GM19328 (cell line): ENCODE results near the gene BRSK2.

Source experiments
- ATAC-seq: cut with Tn5 transposase; IDR thresholded peaks from one replicate; pipeline ENCODE4 v1.9.1; 2021; ENCODE audit warnings: mild to moderate bottlenecking, moderate library complexity; ENCODE audit not compliant: unreplicated experiment

Gene BRSK2

DNA sequence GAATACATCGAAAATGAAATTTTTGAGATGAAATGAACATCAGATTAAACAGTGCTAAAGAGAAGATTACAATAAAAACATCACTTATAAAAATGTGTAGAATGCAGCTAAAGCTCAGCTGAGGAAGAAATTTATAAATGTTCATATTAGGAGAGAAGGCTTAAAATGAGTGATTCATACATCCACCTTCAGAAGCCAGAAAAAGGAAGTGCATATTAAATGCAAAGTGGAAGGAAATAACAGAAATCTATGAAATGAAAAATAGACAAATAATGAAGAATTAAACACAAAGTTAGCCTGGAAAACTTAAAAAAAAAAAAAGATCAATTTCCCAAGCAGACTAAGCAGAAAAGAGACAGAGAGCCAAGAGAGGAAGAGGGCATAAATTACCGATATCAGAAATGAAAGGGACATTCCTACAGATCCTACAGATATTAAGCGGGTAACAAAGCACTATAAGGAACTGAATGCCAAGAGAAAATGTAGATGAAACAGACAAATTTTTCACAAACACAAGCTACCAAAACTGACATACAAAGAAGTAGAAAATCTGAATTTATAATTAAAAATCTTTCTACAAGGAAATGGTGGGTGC, 104.0 kb downstream of the BRSK2 start:
- no peak for ATAC-seq

DNA sequence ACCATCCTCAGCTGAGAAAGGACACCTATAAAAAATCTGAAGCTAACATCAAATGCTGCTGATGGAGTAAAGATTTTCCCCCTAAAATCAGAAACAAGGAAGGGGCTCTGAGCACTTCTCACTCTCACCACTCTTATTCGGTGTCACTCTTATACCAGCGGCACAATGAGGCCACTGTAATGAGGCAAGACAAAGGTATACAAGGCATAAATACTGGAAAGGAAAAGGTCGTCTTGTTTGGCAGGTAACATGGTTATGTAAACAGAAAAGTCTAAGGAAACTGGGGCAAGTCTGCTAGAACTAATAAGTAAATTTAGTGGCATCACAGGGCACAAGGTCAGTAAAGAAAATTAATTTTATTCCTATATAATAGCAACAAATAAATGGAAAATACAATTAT, 104.9 kb downstream of the BRSK2 start:
- ATAC-seq: no peak

DNA sequence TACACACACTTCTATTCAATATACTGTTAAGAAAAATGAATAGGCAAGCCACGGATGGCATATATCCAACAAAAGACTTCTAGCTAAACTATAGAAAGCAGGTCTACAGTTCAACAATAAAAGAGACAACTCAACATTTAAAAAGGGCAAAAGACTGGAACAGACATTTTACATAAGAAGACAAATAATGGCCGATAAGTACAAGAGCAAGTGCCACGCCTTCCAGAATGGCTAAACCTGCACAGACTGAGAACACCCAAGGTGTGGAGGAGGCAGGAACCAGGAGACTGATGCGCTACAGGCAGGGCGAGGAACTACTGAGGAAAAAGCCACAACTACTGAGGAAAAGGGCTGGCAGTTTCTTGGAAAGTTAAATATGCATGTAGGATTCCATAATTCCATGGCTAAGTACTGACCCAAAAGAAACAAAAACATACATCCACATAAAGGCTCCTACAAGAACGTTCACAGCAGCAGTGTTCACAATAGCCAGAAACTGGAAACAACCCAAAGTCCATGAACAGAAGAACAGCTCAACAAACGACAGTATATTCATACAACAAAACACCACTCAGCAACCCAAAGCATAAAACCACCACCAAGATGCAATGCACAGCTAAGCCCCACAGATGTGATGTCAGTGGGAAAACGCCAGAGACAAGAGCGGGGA, 106.5 kb downstream of the BRSK2 start:
- no peak for ATAC-seq

DNA sequence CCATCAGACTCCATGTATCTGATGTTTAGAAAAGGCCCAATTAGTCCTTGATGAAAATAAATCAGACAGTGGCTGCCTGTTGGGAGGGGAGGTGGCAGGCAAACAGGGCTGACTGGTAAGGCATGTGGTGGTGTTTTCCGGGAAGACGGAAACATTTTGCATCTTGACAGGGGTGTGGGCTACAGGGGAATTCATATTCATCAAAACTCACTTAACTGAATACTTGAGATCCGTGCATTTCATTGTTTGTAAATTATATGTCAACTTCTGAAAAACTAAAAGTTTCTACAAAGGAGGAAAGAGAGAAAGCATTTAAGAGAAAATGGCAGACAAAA, 107.0 kb downstream of the BRSK2 start:
- no peak for ATAC-seq

- ATAC-seq: no peak
These were observed 107.9 kb downstream of the BRSK2 start for GRCh38 chr11:1497600-1497999.

DNA sequence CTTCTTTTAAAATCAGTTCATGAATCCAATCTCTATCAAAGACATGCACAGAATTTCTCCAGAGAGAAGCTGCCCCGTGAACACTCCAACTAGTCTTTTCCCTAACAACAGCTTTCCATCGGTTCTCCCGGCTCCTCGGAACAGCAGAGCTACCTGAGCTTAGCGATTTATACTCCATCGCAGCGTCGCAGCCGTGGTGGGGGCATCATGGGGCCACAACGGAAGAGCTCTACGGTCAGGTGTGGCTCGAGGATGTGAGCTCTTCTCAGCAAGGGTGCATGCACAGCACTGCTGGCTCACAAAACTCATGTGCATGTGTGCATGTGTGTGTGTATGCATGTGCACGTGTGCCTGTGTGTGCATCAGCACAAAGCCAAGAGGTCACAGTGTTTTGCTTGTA, 108.5 kb downstream of the BRSK2 start:
- ATAC-seq: no peak

- ATAC-seq: no peak
These were observed 109.6 kb downstream of the BRSK2 start for GRCh38 chr11:1499261-1499890.

DNA sequence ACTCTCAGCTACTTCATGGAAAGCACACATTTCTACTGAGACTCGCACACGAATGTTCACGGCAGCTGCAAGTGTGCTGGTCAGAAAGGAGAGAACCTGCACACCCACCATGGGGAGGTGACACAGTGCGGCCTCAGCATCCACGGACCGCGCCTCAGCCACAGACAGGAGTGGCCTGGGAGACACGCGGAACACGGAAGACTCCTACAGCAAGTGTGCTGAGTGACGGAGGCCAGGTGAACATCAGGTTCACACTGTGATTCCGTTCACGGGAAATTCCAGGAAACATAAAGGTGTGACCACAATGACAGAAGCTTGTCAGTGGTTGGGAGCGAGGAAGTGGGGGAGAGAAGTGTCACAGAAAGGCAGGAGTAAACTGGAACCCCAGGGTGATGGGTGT, 110.2 kb downstream of the BRSK2 start:
- ATAC-seq: no peak

GRCh38 chr11:1500466-1501420, 111.0 kb downstream of the BRSK2 start:
- ATAC-seq: no peak

DNA sequence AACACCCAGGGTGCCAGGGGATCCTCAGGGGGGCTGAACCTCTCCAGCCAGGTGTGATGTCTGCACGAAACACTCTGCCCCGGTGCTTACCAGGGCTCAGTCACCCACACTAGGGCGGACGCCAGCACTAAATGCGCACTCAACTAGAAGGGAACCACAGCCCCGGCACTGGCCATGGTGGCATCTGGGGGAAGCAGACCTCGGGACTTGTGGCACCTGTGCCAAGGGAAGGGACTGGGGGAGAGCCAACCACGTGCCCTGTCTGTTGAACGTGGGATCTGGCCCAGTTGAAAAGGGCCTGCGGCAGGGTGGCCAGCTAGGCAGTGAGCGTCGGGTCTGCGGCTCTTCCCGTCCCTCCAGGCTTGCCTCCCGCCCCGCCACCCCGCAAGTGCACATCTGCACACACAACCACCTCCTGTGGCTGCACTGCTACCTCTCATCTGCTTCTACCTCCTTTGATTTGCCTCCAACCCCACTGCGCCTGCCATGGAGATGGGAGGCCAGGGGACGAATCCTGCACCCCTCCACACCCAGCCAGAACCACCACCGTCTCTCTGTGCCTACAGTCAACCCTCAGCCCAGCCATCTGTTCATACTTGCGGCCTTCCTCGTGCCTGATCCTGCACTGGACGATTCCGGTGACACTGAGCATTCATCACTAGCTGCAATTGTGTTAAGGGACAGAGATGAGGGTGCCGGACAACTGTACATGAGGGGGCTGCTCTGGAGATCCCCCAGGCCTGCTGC, 111.9 kb downstream of the BRSK2 start:
- no peak for ATAC-seq

GRCh38 chr11:1502168-1502953, 112.6 kb downstream of the BRSK2 start:
- ATAC-seq: no peak

- ATAC-seq: no peak
These were observed 113.4 kb downstream of the BRSK2 start for GRCh38 chr11:1502954-1503707.

DNA sequence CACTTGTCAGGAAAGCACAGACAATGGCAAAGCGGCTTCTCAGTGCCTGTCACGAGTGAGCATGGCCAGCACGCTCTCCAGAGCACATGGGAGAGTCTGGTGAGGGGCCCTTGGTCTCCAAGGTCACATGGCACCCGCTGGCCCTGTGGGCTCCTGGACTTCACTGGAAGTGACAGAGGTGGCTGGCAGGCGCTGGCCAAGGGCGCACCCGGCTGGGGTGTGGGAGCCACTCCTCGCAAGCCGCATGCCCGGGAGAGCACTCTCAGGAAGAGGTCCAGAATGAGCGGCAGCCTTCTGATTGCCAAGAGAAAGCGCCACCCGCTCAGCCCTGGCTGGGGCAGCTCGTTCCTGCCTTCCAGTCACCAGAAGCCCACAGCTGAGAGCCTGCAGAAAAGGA, 114.0 kb downstream of the BRSK2 start:
- no peak for ATAC-seq

DNA sequence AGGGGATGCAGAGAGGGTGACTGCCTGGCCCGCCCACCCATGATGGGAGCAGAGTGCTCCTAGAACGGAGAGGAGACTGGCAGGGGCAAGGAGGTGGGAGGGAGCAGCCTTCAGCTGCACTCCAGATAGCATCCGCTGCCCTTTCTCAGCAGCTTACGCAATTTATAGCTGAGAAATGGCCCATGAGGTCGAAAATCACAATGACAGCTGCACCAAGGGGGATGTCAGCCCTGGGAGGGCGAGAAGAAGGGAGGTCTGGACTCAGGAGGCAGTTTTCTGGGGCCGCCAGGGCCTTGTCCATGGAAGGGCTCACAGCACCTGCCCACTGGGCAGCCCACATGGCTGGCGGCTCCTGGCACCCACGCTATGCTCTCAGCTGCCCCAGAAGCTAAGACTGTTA, 114.4 kb downstream of the BRSK2 start:
- no peak for ATAC-seq

DNA sequence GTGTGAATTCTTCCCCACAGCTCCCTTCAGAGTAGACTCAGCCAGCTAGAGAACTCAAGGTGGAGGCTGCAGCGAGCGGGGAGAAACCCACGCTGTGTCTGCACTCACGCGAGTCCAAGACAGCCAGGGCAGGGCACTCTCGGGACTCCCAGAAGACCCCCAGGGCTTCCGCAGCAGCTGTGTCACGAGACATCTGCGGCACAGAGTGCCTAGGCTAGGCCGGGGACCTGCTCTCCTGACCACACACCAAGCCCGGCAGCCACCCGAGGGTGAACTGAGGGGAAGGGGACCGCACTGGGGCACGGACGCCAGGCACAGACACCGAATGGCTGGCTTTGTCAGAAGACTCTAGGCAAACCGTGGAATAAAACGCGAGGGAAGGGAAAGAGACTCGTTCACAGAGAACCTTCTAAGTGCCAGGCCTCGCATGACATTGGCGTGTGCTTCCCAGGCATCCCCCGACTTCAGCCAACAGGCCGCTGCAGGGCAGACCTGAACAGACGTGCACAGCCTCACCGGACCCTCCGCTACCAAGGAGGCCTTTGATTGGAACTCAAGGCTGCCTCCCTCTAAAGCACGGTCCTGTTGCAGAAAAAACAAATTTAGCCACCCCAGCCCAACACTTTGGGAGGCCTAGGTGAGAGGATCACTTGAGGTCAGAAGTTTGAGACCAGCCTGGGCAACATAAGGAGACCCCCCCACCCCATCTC, 115.0 kb downstream of the BRSK2 start:
- no peak for ATAC-seq

GRCh38 chr11:1505480-1505879, 115.7 kb downstream of the BRSK2 start:
- ATAC-seq: no peak

GRCh38 chr11:1506981-1507380, 117.2 kb downstream of the BRSK2 start:
- no peak for ATAC-seq

- ATAC-seq: no peak
These were observed 117.8 kb downstream of the BRSK2 start for GRCh38 chr11:1507381-1508140.
